Measurements from ENCODE around the gene HMGN4.

HMGN4 gene

GRCh38 chr6:26578279-26578678, 40.1 kb downstream of the HMGN4 start:
- Histone ChIP-seq H3K23ac (ENCODE audit: low read length in 2 of 2) (no peak overlapping the region), H3K4me2 (ENCODE audit: low read length, poor library complexity, severe bottlenecking) (no peak overlapping the region), H2AK5ac (ENCODE audit: low read length, severe bottlenecking) (no peak overlapping the region), H3K4me1 (ENCODE audit: control insufficient read depth, insufficient read depth, low read depth, low read length) (peaks cover 2% of the 10 kb centered on the region), H3K27ac (ENCODE audit: low read length, poor library complexity, severe bottlenecking) (no peak overlapping the region), H4K91ac (ENCODE audit: low read length) (no peak overlapping the region), H3K18ac (ENCODE audit: low read depth in 1 of 2, low read length in 2 of 2) (no peak overlapping the region), H2BK5ac (ENCODE audit: low read depth, low read length, poor library complexity, severe bottlenecking) (no peak overlapping the region), H3K27me3 (ENCODE audit: control insufficient read depth in 1 of 2, insufficient read depth in 1 of 2, low read length in 2 of 2) (peaks cover 14 to 19% of the 10 kb centered on the region in 2 experiments), H2BK120ac (ENCODE audit: low read depth, low read length) (no peak overlapping the region), H3K36me3 (ENCODE audit: control insufficient read depth in 1 of 2, insufficient read depth in 2 of 2, low read depth in 1 of 2, low read length in 2 of 2) (no peaks in the 10 kb centered on the region), H3K14ac (ENCODE audit: low read length in 2 of 2) (no peak overlapping the region), H2BK15ac (ENCODE audit: low read depth, poor library complexity, severe bottlenecking) (no peak overlapping the region), H2BK12ac (ENCODE audit: low read length in 2 of 2) (no peak overlapping the region), H4K8ac (ENCODE audit: low read length) (no peak overlapping the region), H3K4ac (ENCODE audit: low read depth in 1 of 2, low read length in 2 of 2) (no peak overlapping the region), H2AFZ (ENCODE audit: low read depth, low read length) (no peak overlapping the region), H3K79me1 (replicated peaks; ENCODE audit: low read length, poor library complexity, severe bottlenecking) (no peaks in the 10 kb centered on the region), H3K9ac (ENCODE audit: low read length) (no peak overlapping the region), H3K4me3 (ENCODE audit: insufficient read depth in 1 of 2, low read depth in 1 of 2, low read length in 2 of 2) (no peak overlapping the region), H3K9me3 (ENCODE audit: control insufficient read depth, low read length) (peaks cover 3% of the 10 kb centered on the region)
- DNase-seq, result no peak
- WGBS, result 90% methylated on average over 6 of the region's 6 CpGs

- Histone ChIP-seq H2BK5ac (ENCODE audit: low read depth, low read length, poor library complexity, severe bottlenecking) (no peak overlapping the region), H3K4me1 (ENCODE audit: control insufficient read depth, insufficient read depth, low read depth, low read length) (peaks cover 2% of the 10 kb centered on the region), H3K4ac (ENCODE audit: low read depth in 1 of 2, low read length in 2 of 2) (no peak overlapping the region), H3K27ac (ENCODE audit: low read length, poor library complexity, severe bottlenecking) (no peak overlapping the region), H2BK12ac (ENCODE audit: low read length in 2 of 2) (no peak overlapping the region), H3K36me3 (ENCODE audit: control insufficient read depth in 1 of 2, insufficient read depth in 2 of 2, low read depth in 1 of 2, low read length in 2 of 2) (no peaks in the 10 kb centered on the region), H4K8ac (ENCODE audit: low read length) (no peak overlapping the region), H3K27me3 (ENCODE audit: control insufficient read depth in 1 of 2, insufficient read depth in 1 of 2, low read length in 2 of 2) (peaks cover 16 to 23% of the 10 kb centered on the region in 2 experiments), H3K14ac (ENCODE audit: low read length in 2 of 2) (no peak overlapping the region), H3K23ac (ENCODE audit: low read length in 2 of 2) (no peak overlapping the region), H2AK5ac (ENCODE audit: low read length, severe bottlenecking) (no peak overlapping the region), H2BK120ac (ENCODE audit: low read depth, low read length) (no peak overlapping the region), H3K9me3 (ENCODE audit: control insufficient read depth, low read length) (peaks cover 3% of the 10 kb centered on the region), H3K4me3 (ENCODE audit: insufficient read depth in 1 of 2, low read depth in 1 of 2, low read length in 2 of 2) (no peak overlapping the region), H3K4me2 (ENCODE audit: low read length, poor library complexity, severe bottlenecking) (no peak overlapping the region), H4K91ac (ENCODE audit: low read length) (no peak overlapping the region), H2BK15ac (ENCODE audit: low read depth, poor library complexity, severe bottlenecking) (no peak overlapping the region), H2AFZ (ENCODE audit: low read depth, low read length) (no peak overlapping the region), H3K9ac (ENCODE audit: low read length) (no peak overlapping the region), H3K79me1 (replicated peaks; ENCODE audit: low read length, poor library complexity, severe bottlenecking) (no peaks in the 10 kb centered on the region), H3K18ac (ENCODE audit: low read depth in 1 of 2, low read length in 2 of 2) (no peak overlapping the region)
- WGBS, result no CpG with 5 or more reads among the region's 1 CpG
- no peak for DNase-seq
These were observed 40.6 kb downstream of the HMGN4 start for GRCh38 chr6:26578741-26579140.

GRCh38 chr6:26581164-26581915, 43.2 kb downstream of the HMGN4 start:
- Histone ChIP-seq H3K4me3 (ENCODE audit: insufficient read depth in 1 of 2, low read depth in 1 of 2, low read length in 2 of 2) (no peak overlapping the region), H2BK12ac (ENCODE audit: low read length in 2 of 2) (no peak overlapping the region), H3K23ac (ENCODE audit: low read length in 2 of 2) (no peak overlapping the region), H3K27me3 (ENCODE audit: control insufficient read depth in 1 of 2, insufficient read depth in 1 of 2, low read length in 2 of 2) (peaks cover 27 to 34% of the 10 kb centered on the region in 2 experiments), H3K79me1 (replicated peaks; ENCODE audit: low read length, poor library complexity, severe bottlenecking) (no peaks in the 10 kb centered on the region), H3K4me2 (ENCODE audit: low read length, poor library complexity, severe bottlenecking) (no peak overlapping the region), H3K9ac (ENCODE audit: low read length) (no peak overlapping the region), H2AFZ (ENCODE audit: low read depth, low read length) (no peak overlapping the region), H3K18ac (ENCODE audit: low read depth in 1 of 2, low read length in 2 of 2) (no peak overlapping the region), H4K8ac (ENCODE audit: low read length) (no peak overlapping the region), H3K4ac (ENCODE audit: low read depth in 1 of 2, low read length in 2 of 2) (no peak overlapping the region), H2BK15ac (ENCODE audit: low read depth, poor library complexity, severe bottlenecking) (no peak overlapping the region), H2BK120ac (ENCODE audit: low read depth, low read length) (no peak overlapping the region), H4K91ac (ENCODE audit: low read length) (no peak overlapping the region), H2BK5ac (ENCODE audit: low read depth, low read length, poor library complexity, severe bottlenecking) (no peak overlapping the region), H3K4me1 (ENCODE audit: control insufficient read depth, insufficient read depth, low read depth, low read length) (peaks cover 2% of the 10 kb centered on the region), H3K14ac (ENCODE audit: low read length in 2 of 2) (no peak overlapping the region), H2AK5ac (ENCODE audit: low read length, severe bottlenecking) (no peak overlapping the region), H3K9me3 (ENCODE audit: control insufficient read depth, low read length) (peaks cover 3% of the 10 kb centered on the region), H3K36me3 (ENCODE audit: control insufficient read depth in 1 of 2, insufficient read depth in 2 of 2, low read depth in 1 of 2, low read length in 2 of 2) (no peaks in the 10 kb centered on the region), H3K27ac (ENCODE audit: low read length, poor library complexity, severe bottlenecking) (no peak overlapping the region)
- WGBS, result 68% methylated on average over 3 of the region's 4 CpGs
- DNase-seq, result no peak

GRCh38 chr6:26588965-26589364, 50.8 kb downstream of the HMGN4 start:
- Histone ChIP-seq H3K14ac (ENCODE audit: low read length in 2 of 2) (no peak overlapping the region), H2AK5ac (ENCODE audit: low read length, severe bottlenecking) (no peak overlapping the region), H3K23ac (ENCODE audit: low read length in 2 of 2) (no peak overlapping the region), H3K36me3 (ENCODE audit: control insufficient read depth in 1 of 2, insufficient read depth in 2 of 2, low read depth in 1 of 2, low read length in 2 of 2) (no peaks in the 10 kb centered on the region), H3K9ac (ENCODE audit: low read length) (no peak overlapping the region), H2BK15ac (ENCODE audit: low read depth, poor library complexity, severe bottlenecking) (no peak overlapping the region), H3K27me3 (ENCODE audit: control insufficient read depth in 1 of 2, insufficient read depth in 1 of 2, low read length in 2 of 2) (peaks cover 19 to 21% of the 10 kb centered on the region in 2 experiments), H3K79me1 (replicated peaks; ENCODE audit: low read length, poor library complexity, severe bottlenecking) (no peaks in the 10 kb centered on the region), H4K91ac (ENCODE audit: low read length) (no peak overlapping the region), H3K9me3 (ENCODE audit: control insufficient read depth, low read length) (no peaks in the 10 kb centered on the region), H3K18ac (ENCODE audit: low read depth in 1 of 2, low read length in 2 of 2) (no peak overlapping the region), H3K4me1 (ENCODE audit: control insufficient read depth, insufficient read depth, low read depth, low read length) (no peaks in the 10 kb centered on the region), H3K4me2 (ENCODE audit: low read length, poor library complexity, severe bottlenecking) (no peak overlapping the region), H3K4ac (ENCODE audit: low read depth in 1 of 2, low read length in 2 of 2) (no peak overlapping the region), H2BK12ac (ENCODE audit: low read length in 2 of 2) (no peak overlapping the region), H2BK5ac (ENCODE audit: low read depth, low read length, poor library complexity, severe bottlenecking) (no peak overlapping the region), H2AFZ (ENCODE audit: low read depth, low read length) (no peak overlapping the region), H3K4me3 (ENCODE audit: insufficient read depth in 1 of 2, low read depth in 1 of 2, low read length in 2 of 2) (no peak overlapping the region), H3K27ac (ENCODE audit: low read length, poor library complexity, severe bottlenecking) (no peak overlapping the region), H2BK120ac (ENCODE audit: low read depth, low read length) (no peak overlapping the region), H4K8ac (ENCODE audit: low read length) (no peak overlapping the region)
- WGBS, result 94% methylated on average over 18 of the region's 21 CpGs
- DNase-seq, result no peak
